SK-N-MC (cell line): ENCODE results near the gene SMYD1.

Experiments
- DNase-seq: peaks from one replicate; pipeline ENCODE4 v3.0.0-alpha.2; 2011; ENCODE audit warnings: low read depth, low spot score
- H3K27ac ChIP-seq: fragments of 200-600 bp; sonication (generic); 2 replicates; pipeline ENCODE4 v1.5.1; 2016; ENCODE audit warnings: mixed run types
- H3K36me3 ChIP-seq: fragments of 200-600 bp; sonication (generic); 2 replicates; pipeline ENCODE4 v1.6.1; 2017; ENCODE audit warnings: antibody characterized with exemption, low read length, mixed read lengths; ENCODE audit not compliant: insufficient read depth
- H3K4me3 ChIP-seq: fragments of 200-600 bp; sonication (generic); 2 replicates; pipeline ENCODE4 v1.5.1; 2016
- H3K9ac ChIP-seq: fragments of 200-600 bp; sonication (generic); 2 replicates; pipeline ENCODE4 v1.8.0; 2017; ENCODE audit warnings: mixed run types, mixed read lengths; ENCODE audit not compliant: insufficient read length
- H3K9me3 ChIP-seq: fragments of 200-600 bp; sonication (generic); 2 replicates; pipeline ENCODE4 v1.6.1; 2017; ENCODE audit warnings: low read depth, mild to moderate bottlenecking, antibody characterized with exemption, low read length, moderate library complexity, mixed read lengths
- EZH2 ChIP-seq: fragments of 200-600 bp; sonication (generic); IDR thresholded peaks from one replicate; pipeline ENCODE4 v1.6.1; 2017; ENCODE audit warnings: antibody characterized with exemption
- FOXP2 ChIP-seq: optimal IDR thresholded peaks from 2 replicates; pipeline ENCODE3; 2011; ENCODE audit warnings: mild to moderate bottlenecking, moderate library complexity; ENCODE audit not compliant: insufficient read depth; ENCODE audit errors: extremely low read length, control extremely low read depth
- POLR2AphosphoS5 ChIP-seq: IDR thresholded peaks from 2 replicates; pipeline ENCODE4 v1.6.1; 2012; ENCODE audit warnings: mild to moderate bottlenecking, low read depth, low read length, borderline replicate concordance

Gene SMYD1

GRCh38 chr2:88125344-88125923 is 57.8 kb downstream of the SMYD1 start:
- Histone ChIP-seq H3K27ac (no peak overlapping the region), H3K4me3 (no peak overlapping the region), H3K9me3 (no peaks in the 10 kb centered on the region), H3K36me3 (no peaks in the 10 kb centered on the region), H3K9ac (no peak overlapping the region)
- TF ChIP-seq POLR2AphosphoS5 (no peak), FOXP2 (no peak), EZH2 (no peak)
- no peak for DNase-seq

- no peak overlapping the region for H3K9ac ChIP-seq
- no peaks in the 10 kb centered on the region for H3K9me3 ChIP-seq
- H3K27ac ChIP-seq = no peak overlapping the region
- DNase-seq = no peak
- H3K36me3 ChIP-seq = no peaks in the 10 kb centered on the region
- TF ChIP-seq POLR2AphosphoS5 (no peak), FOXP2 (no peak), EZH2 (no peak)
- H3K4me3 ChIP-seq = no peak overlapping the region
Measured at GRCh38 chr2:88125924-88126771, 58.5 kb downstream of the SMYD1 start.

DNA sequence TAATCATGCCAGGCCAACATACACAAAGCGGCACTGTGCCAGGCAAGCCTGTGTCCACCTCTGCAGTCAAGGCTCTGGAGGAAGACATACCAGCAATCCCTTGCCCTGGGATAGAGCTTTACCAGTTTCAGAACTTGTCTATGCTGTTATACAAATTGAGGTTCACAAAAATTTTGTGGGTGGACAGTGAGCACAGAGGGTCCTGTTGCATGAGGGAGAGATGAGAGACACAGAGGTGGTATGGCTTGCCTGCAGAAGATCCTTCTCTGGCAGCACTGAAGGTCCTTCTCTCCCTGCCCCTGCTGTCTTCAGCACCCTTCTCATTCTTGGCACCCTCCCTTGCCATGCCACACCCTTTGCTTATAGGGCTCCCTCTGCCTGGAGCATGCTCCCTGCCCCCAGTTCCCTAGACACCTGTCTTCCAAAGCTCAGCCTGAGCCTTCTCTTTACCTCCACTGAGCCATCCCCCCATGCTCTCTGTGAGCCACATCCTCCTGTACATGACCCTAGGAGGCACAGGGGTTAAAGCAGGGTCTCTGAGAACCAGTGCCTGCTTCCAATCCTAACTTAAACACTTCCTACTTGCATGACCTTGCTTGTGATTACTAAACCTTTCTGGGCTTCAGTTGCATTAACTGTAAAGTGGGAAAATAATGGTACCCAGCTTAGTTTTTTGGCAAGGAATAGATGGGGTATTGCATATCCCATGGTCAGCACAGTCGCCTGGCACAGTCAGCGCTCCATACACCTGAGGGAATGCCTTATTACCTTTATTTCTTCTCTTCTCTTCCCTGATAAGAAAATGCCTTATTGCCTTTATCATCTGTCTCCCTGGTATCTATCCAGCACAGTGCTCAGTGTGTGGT is 59.4 kb downstream of the SMYD1 start:
- Histone ChIP-seq H3K9me3 (no peaks in the 10 kb centered on the region), H3K27ac (no peak overlapping the region), H3K4me3 (no peak overlapping the region), H3K9ac (no peak overlapping the region), H3K36me3 (no peaks in the 10 kb centered on the region)
- no peak for TF ChIP-seq FOXP2
- TF ChIP-seq POLR2AphosphoS5 = no peak
- no peak for TF ChIP-seq EZH2
- DNase-seq = no peak

- DNase-seq = no peak
- no peak overlapping the region for H3K4me3 ChIP-seq
- H3K27ac ChIP-seq = no peak overlapping the region
- no peak overlapping the region for H3K9ac ChIP-seq
- TF ChIP-seq POLR2AphosphoS5 (no peak), EZH2 (no peak), FOXP2 (no peak)
- H3K36me3 ChIP-seq = no peaks in the 10 kb centered on the region
- no peaks in the 10 kb centered on the region for H3K9me3 ChIP-seq
Measured at GRCh38 chr2:88127638-88127887, 59.9 kb downstream of the SMYD1 start.

DNA sequence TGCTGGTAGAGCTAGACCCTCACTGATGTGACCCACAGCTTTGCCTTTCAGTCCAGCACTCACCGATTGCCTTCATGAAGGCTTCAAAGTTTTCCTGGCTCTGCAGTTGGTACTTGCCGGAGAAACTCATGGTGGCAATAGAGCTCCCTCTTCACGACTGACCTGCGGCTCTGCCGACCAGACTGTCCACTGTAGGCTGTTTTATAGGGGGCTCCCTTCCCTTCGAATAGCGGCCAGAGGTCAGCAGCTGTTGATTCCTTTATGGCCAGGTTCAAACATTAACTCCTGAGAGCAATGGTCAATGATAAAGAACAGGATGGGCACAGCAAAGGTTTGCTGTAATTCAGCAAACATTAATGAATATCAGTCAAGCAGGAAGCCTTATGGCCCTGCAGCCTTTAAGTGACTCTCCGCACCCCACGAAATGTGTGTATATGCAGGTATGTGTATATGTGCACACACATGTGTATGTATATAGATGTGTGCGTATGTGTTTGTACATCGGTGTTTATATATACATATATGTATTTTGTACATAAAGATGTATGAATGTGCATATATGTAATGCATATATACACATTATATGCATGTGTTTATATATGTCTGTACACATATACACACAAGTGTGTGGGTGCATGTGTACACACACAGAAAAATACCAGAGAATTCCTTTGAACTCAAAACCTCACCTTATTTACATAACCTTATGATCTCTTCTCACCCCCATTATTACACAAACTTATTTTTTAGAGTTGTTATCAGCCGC is 60.4 kb downstream of the SMYD1 start, which contains the start of gene FABP1:
Gene FABP1 (minus strand): TSS at position 175 of the 766 bp plus-strand sequence. CDS start 45 bp downstream, at position 130.
- Histone ChIP-seq H3K27ac (no peak within 1 kb of the TSS), H3K4me3 (no peak within 1 kb of the TSS), H3K36me3 (no peaks in the 10 kb centered on the region), H3K9me3 (no peaks in the 10 kb centered on the region), H3K9ac (no peak within 1 kb of the TSS)
- no peak for DNase-seq
- TF ChIP-seq EZH2 (no peak), POLR2AphosphoS5 (no peak), FOXP2 (no peak)

DNA sequence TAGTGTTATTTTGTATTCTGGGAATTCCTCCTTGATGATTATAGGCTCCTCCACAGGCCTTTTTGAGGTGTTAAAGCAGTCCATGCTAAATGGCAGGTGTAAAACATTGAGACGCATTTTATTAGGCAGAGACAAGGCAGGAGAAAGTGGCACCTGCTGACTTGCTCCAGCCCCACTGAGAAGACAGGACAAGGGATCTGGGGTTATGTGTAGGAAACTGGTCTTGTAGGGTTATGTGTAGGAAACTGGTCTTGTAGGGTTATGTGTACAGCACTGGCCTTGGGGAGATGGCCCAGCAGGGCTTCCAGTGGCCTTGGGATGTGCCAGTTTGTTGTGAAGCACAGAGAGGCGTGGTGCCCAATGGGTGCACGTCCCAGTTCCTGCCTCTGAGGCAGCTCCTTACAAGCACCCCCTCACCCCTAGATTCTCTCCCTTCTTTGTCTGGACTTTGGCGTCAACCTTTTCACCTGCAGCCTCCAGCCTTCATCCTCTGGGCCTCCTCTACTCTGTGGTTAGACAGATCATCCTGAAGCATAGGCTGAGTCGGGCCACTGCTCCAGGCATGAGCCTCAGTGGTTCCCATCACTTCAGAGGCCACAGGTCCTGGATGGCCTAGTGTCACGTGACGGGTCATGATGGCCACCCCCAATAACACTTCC is 61.2 kb downstream of the SMYD1 start:
- H3K9ac ChIP-seq = no peak overlapping the region

GRCh38 chr2:88129313-88129959 is 61.8 kb downstream of the SMYD1 start:
- TF ChIP-seq FOXP2 (no peak), EZH2 (no peak), POLR2AphosphoS5 (no peak)
- no peak for DNase-seq
- no peaks in the 10 kb centered on the region for H3K36me3 ChIP-seq
- H3K9me3 ChIP-seq = no peaks in the 10 kb centered on the region
- H3K27ac ChIP-seq = no peak overlapping the region
- no peak overlapping the region for H3K4me3 ChIP-seq
- H3K9ac ChIP-seq = no peak overlapping the region

More for the DNA sequence above, 61.2 kb downstream of the SMYD1 start:
- no peaks in the 10 kb centered on the region for H3K9me3 ChIP-seq
- DNase-seq = no peak
- no peak overlapping the region for H3K27ac ChIP-seq
- no peak for TF ChIP-seq FOXP2
- TF ChIP-seq POLR2AphosphoS5 = no peak
- TF ChIP-seq EZH2 = no peak
- H3K4me3 ChIP-seq = no peak overlapping the region
- H3K36me3 ChIP-seq = no peaks in the 10 kb centered on the region
